MCF 10A (cell line): ENCODE data around the gene LGALS3BP. TPM values are rescaled to one million over a fixed set of nuclear protein-coding genes. Genes with fewer than 3 reads are reported as not detected.

Source experiments
- BruUV-seq: library from RNA; stranded (reverse); fragments of 400-500 nt; replicated peaks from 2 replicates; lab custom pipeline; 2021; lab: Mats Ljungman, UMichigan
- CTCF ChIA-PET: fragments of 300-600 bp; sonication (Branson Sonifier 250); formaldehyde crosslinking; extraction: SDS; loops from one replicate; lab custom pipeline; 2021; ENCODE audit warnings: antibody characterized with exemption, inconsistent platforms; lab: Yijun Ruan, JAX
- POLR2A ChIA-PET: fragments of 300-600, 350-650 bp; sonication (Branson Sonifier 250); formaldehyde crosslinking; extraction: SDS; loops from one replicate; lab custom pipeline; 2020; ENCODE audit warnings: antibody characterized with exemption, inconsistent platforms; lab: Yijun Ruan, JAX
- DNase-seq: peaks from one replicate; pipeline ENCODE4 v3.0.0-alpha.2; 2018; ENCODE audit not compliant: unreplicated experiment
- H3K27ac Mint-ChIP-seq: one replicate; pipeline ENCODE4 v1.8.0; 2022; ENCODE audit warnings: mild to moderate bottlenecking, low read depth, mixed read lengths; ENCODE audit not compliant: unreplicated experiment
- H3K27me3 Mint-ChIP-seq: one replicate; pipeline ENCODE4 v1.8.0; 2022; ENCODE audit warnings: mixed read lengths; ENCODE audit not compliant: insufficient read depth, unreplicated experiment
- H3K36me3 Mint-ChIP-seq: one replicate; pipeline ENCODE4 v1.8.0; 2022; ENCODE audit warnings: mild to moderate bottlenecking, moderate library complexity, mixed read lengths; ENCODE audit not compliant: insufficient read depth, unreplicated experiment
- H3K4me1 Mint-ChIP-seq: one replicate; pipeline ENCODE4 v1.8.0; 2022; ENCODE audit warnings: mixed read lengths; ENCODE audit not compliant: insufficient read depth, unreplicated experiment
- H3K4me3 Mint-ChIP-seq: one replicate; pipeline ENCODE4 v1.8.0; 2022; ENCODE audit warnings: mild to moderate bottlenecking, moderate library complexity, mixed read lengths; ENCODE audit not compliant: unreplicated experiment
- H3K9me3 Mint-ChIP-seq: one replicate; pipeline ENCODE4 v1.8.0; 2022; ENCODE audit warnings: mixed read lengths; ENCODE audit not compliant: unreplicated experiment
- intact Hi-C: fragments of 100-400 bp; cut with micrococcal nuclease; formaldehyde crosslinking; loops from 2 replicates; pipeline ENCODE4 v1.14.1; 2022
- total RNA-seq: library from RNA; stranded (reverse); gene quantifications from 2 replicates; pipeline ENCODE4 v1.2.3, GENCODE V29; 2022
- TF ChIP-seq, protein P1 (sequence below): fragments of 200-600 bp; IDR thresholded peaks from one replicate; pipeline ENCODE4 v1.8.0; 2022; ENCODE audit warnings: antibody characterized with exemption, mild to moderate bottlenecking; ENCODE audit not compliant: unreplicated experiment

LGALS3BP gene
- total RNA-seq, 1 experiment from 2014 or later = 58.0 TPM

DNA sequence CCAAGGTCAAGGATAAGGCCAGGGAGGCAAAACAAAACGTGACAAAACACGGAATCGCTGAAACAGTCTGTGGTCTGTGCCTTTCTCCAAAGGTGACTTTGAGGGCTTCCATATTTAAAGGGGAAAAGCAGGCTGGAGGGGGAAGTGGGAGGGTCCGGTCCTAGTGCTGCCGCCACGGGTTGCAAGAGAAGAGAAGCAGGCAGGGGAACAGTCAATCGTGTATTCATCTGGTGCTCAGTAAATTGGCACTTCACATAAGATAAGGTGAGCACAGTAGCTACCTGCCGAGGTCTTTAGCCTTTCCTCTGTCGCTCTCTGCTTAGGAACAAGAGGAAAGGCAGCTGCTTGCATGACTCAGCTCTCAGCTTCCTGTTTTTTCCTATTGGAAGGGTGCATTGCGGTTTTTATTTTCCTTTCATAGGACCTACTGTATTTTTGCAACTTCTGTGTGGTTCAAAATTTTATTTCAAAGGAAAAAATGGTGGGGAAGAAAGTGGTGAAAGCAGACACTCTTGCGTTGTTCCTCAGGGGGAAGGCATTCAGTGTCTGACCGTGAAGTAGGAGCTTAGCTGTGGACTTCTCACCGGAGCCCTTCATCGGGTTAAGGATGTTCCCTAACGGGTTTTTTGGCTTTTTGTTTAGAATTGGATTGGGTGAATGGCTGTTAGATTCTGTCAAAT is 7.1 kb upstream of the LGALS3BP start:
- H3K27ac Mint-ChIP-seq = peak overlapping the region; percentile 84
- H3K4me1 Mint-ChIP-seq = peaks cover 10% of the 10 kb centered on the region
- H3K4me3 Mint-ChIP-seq = peak overlapping the region; percentile 70
- TF ChIP-seq, protein P1, sequence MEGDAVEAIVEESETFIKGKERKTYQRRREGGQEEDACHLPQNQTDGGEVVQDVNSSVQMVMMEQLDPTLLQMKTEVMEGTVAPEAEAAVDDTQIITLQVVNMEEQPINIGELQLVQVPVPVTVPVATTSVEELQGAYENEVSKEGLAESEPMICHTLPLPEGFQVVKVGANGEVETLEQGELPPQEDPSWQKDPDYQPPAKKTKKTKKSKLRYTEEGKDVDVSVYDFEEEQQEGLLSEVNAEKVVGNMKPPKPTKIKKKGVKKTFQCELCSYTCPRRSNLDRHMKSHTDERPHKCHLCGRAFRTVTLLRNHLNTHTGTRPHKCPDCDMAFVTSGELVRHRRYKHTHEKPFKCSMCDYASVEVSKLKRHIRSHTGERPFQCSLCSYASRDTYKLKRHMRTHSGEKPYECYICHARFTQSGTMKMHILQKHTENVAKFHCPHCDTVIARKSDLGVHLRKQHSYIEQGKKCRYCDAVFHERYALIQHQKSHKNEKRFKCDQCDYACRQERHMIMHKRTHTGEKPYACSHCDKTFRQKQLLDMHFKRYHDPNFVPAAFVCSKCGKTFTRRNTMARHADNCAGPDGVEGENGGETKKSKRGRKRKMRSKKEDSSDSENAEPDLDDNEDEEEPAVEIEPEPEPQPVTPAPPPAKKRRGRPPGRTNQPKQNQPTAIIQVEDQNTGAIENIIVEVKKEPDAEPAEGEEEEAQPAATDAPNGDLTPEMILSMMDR = no peak
- peak; percentile 69 for DNase-seq
- no peaks in the 10 kb centered on the region for H3K9me3 Mint-ChIP-seq
- H3K36me3 Mint-ChIP-seq = peaks cover 26% of the 10 kb centered on the region
- POLR2A ChIA-PET = interaction anchor here (1.0 to 1.3 kb wide), 7 partner anchors 9 to 121 kb away, joined by 3 to 5 read pairs (median 4); partner anchors contain the start of gene CANT1
- H3K27me3 Mint-ChIP-seq = no peaks in the 10 kb centered on the region
- CTCF ChIA-PET = interaction anchor here (0.6 to 1.3 kb wide), 3 partner anchors 54 to 96 kb away, joined by 3 to 7 read pairs (median 4); no protein-coding TSS in a partner anchor
- no TSS peak for BruUV-seq
- intact Hi-C loops = no loop called here

DNA sequence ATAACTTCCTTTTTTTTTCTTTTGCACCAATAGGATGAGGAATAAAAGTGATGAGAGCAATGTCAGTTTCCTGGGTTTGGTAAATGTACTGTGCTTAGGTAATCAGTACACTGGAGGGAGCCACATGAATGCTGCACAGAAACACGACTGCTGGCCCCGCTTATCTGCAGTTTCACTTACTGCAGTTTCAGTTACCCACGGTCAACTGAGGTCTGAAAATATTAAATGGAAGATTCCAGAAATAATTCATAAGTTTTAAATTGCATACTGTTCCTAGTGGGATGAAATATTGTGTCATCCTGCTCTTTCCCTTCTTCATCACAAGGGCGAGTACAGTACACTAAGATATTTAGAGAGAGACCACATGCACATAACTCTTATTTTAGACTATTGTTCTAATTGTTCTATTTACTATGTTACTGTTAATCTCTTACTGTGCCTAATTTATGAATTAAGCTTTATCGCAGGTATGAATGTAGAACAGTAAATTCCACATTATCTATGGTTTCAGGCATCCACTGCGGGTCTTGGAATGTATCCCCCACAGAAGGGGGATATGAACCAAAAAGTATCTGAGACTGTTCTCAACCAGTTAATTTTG is 6.4 kb upstream of the LGALS3BP start:
- Mint-ChIP-seq H3K36me3 (peaks cover 19% of the 10 kb centered on the region), H3K27me3 (no peaks in the 10 kb centered on the region), H3K9me3 (no peaks in the 10 kb centered on the region), H3K4me3 (peak overlapping the region; percentile 70), H3K4me1 (peaks cover 10% of the 10 kb centered on the region), H3K27ac (peak overlapping the region; percentile 84)
- peak; percentile 22 for DNase-seq
- BruUV-seq = TSS peak; percentile 17
- TF ChIP-seq, protein P1 = no peak
- intact Hi-C loops = no loop called here
- POLR2A ChIA-PET = interaction anchor here (1.0 to 1.3 kb wide), 6 partner anchors 9 to 120 kb away, joined by 3 to 5 read pairs (median 4); partner anchors contain the start of gene CANT1
- CTCF ChIA-PET = interaction anchor here (0.6 to 1.3 kb wide), 7 partner anchors 9 to 584 kb away, joined by 3 to 7 read pairs (median 4); no protein-coding TSS in a partner anchor

DNA sequence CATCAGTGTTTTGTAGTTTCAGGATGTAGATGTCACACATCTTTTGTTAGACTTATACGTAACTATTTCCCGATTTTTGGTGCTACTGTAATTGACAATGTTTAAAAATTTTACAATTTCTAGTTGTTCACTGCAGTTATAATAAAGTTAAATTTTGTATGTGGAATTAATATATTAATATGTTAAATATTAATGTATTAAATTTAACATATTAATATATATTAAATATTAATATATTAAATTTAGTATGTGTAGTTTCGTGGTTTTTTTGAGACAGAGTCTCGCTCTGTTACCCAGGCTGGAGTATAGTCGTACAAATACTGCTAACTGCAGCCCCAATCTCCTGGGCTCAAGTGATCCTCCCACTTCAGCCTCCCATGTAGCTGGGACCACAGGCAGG is 5.7 kb upstream of the LGALS3BP start:
- CTCF ChIA-PET = interaction anchor here (0.6 to 1.2 kb wide), 4 partner anchors 9 to 583 kb away, joined by 3 to 4 read pairs (median 4); no protein-coding TSS in a partner anchor
- no peak overlapping the region for H3K27ac Mint-ChIP-seq
- no peaks in the 10 kb centered on the region for H3K27me3 Mint-ChIP-seq
- H3K9me3 Mint-ChIP-seq = no peaks in the 10 kb centered on the region
- POLR2A ChIA-PET = no interaction called here
- DNase-seq = no peak
- intact Hi-C loops = no loop called here
- H3K4me1 Mint-ChIP-seq = peaks cover 10% of the 10 kb centered on the region
- BruUV-seq = no TSS peak
- peaks cover 12% of the 10 kb centered on the region for H3K36me3 Mint-ChIP-seq
- TF ChIP-seq, protein P1 = no peak
- no peak overlapping the region for H3K4me3 Mint-ChIP-seq
